NCI-H128 (cell line): Measurements from ENCODE around the gene PRC1.
A peak's percentile ranks its signal among the peaks of the same experiment; 100 is the strongest.

ENCODE experiments used
- DNase-seq: peaks from one replicate; lab custom pipeline; 2025; ENCODE audit not compliant: unreplicated experiment; lab: John Stamatoyannopoulos, UW

Gene PRC1

DNA sequence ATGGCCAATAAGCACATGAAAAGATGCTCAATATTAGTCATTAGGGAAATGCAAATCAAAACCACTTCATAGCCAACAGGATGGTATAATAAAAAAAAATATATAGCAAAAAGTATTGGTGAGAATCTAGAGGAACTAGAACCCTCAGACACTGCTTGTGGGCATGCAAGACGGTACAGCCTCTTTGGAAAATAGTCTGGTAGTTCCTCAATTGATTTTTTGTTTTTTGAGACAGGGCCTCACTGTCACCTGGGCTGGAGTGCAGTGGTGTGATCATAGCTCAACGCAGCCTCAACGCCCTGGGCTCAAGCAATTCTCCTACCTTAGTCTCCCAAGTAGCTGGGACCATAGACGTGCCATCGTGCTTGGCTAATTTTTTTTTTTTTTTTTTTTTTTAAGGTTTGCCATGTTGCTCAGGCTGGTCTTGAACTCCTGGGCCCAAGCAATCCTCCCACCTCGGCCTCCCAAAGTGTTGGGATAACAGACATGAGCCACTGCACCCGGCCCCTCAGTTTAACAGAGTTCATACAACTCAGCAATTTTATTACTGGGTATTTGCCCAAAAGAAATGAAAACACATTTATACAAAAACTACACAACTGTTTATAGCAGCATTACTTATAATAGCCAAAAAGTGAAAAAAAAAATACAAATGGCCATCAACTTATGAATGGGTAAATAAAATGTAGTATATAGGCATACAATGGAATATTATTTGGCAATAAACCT is 5.1 kb downstream of the PRC1 start:
- DNase-seq, result no peak

DNA sequence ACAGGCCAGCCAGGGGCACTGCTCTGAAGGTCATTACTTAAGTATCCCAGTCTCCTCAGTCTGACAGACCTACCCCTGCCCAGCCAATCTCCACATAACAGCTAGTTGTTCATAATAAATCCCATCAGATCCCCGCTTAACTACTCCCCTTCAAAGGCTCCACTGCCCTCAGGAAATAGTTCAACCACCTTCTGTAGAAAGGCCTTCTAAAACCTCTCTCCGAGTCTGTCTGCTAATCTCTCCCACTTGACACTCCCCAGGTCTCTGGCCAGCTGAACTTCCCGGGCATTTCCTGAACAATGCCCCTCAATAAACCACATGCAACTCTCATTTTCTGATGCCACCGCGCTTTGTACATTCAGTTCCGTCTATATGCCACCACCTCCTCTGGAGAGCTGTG is 6.0 kb downstream of the PRC1 start:
- no peak for DNase-seq

DNA sequence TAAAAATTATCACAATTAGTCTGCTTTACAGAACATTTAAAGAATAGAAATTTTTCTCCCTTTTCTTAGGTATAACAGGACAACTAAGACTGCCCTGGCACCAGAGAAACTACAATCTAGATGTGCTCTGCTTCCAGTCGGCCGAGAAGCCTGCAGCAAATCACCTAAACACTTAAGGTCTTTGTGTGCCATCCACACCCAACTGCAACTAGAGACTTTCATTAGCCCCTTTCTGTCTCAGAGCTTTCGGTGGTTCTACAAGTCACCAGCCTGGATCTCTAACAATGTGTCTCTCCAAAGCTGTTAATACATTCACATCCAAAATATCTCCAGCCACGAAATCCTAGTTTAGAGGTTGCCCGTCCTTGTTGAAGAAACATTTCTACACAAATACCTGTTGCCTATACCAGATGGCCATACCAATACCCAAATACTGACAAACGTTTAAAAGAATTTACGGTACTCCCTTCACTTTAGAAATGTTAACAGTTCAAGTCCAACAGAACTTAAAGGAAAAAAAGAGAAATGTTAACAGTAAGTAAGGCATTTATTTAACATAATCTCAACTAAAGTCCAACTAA is 6.7 kb downstream of the PRC1 start:
- DNase-seq, result no peak

DNA sequence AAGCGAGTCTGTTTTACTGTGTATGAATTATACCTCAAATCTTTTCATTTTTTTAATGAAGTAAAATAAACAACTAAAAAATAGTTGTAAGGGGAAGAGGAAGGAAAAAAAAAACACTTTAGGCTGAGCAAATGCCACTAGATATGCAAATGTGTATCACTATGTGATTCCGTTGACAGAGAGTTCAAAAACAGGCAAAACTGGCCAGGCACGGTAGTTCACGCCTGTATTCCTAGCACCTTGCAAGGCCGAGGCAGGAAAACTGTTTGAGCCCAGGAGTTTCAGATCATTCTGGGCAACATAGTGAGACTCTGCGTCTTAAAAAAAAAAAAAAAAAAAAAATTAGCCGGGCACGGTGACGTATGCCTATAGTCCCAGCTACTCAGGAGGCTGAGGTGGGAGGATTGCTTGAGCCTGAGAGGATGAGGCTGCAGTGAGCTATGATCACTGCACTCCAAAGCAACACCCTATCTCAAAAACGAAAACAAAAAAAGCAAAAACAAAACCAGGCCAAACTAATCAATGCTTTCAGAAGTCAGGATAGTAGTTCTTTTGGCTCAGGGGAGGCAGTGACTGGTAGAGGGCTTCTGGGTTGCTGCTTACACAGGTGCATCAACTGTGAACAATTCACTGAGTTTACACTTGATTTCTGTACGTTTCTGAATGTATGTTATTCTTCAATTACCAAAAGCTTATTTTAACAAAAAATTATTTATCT is 7.4 kb downstream of the PRC1 start:
- no peak for DNase-seq

DNA sequence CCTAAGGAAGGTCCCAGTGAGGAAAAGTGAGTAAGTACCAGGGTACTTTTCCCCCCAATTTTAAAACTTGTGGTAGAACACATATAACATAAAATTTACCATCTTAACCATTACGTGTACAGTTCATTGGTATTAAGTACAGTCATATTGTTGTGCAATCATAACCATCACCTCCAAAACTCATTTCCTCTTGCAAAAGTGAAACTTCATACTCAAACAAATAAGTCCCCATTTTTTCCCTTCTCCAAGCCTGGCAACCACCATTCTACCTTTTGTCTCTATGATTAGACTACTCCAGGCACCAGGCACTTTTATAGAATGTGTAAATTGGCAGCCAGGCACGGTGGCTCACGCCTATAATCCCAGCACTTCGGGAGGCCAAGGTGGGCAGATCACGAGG is 12.2 kb downstream of the PRC1 start:
- DNase-seq, result no peak

DNA sequence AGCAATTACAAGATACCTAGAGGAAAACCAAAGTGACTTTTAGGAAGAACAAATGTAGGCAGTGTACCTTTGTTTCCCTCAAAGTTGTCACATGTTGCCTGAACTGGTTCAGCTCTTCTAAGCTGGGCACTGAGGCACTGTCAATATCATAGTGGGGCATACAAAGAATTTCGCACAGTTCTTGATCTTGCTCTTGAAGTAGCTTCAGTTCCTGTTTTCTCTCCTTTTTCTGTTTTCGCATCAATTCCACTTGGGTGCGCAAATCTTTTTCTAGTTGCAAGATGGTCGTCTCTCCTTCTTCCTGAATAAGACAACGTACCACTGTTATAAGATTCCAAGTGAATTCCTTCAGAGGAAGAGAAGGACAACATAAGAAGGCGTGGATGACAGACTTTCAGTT is 12.7 kb downstream of the PRC1 start:
- no peak for DNase-seq

DNA sequence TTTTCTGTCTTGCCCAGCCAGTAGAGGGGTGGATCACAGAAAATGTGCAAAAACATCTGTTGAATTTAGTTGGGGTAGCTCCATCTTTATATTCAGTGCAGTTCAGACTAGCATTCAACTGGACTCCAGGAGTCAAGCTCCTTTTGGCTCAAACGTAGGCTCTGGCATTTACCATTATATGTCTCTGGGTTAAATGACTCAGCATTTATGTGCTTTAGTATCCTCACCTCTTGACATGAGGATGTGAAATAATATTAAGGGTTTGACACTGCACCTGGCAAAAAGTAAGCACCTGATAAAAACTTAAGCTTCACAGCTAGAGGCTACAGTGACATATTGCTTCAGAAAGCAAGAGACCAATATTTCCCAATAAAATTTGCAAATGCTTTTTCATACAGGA is 14.8 kb downstream of the PRC1 start:
- no peak for DNase-seq

DNA sequence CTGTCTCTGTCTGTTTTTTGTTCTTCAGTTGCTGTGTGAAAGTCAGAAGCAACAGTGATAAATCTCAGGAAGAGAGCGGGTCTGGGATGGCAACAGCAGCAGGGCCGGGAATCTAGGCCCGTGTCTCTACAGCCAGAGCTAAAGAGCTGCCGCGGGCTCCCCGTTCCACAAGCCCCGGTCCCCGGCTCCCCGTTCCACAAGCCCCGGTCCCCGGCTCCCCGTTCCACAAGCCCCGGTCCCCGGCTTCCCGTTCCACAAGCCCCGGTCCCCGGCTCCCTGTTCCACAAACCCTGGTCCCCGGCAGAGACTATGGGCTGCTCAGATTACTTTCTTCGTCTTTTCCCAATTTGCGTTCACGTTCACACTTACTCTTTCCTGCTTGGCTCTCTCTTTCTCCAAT is 20.1 kb downstream of the PRC1 start:
- no peak for DNase-seq

DNA sequence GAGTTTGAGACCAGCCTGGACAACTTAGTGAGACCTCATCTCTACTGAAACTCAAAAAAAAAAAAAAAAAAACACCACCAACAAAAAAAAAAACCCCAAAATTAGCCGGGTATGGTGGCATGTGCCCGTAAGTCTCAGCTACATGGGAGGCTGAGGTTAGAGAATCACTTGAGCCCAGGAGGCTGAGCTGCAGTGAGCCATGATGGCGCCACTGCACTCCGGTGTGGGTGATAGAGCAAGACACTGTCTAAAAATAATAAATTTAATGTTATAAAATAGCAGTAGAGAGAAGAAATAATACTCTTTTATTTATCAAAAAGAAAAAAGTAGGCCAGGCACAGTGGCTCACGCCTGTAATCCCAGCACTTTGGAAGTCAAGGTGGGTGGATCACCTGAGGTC is 22.2 kb downstream of the PRC1 start:
- DNase-seq, result no peak

DNA sequence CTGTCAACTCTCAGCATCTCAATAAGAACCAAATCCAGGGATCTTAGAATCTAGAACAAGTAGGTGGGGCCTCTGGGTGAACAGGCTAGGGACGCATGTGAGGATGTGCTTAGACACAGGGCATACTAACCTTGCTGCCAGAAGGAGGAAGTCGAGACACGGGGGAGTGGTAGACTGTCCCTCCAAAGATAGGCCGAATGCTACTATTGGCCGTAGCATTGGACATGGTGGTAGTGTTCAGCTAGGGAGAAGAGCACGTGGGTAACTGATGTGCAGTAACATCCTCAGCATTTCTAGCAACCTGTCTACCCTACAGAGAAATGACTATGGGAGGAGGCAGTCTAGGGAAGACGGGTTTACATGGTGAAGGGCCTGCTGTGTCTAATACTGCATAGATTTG is 24.1 kb downstream of the PRC1 start:
- no peak for DNase-seq

DNA sequence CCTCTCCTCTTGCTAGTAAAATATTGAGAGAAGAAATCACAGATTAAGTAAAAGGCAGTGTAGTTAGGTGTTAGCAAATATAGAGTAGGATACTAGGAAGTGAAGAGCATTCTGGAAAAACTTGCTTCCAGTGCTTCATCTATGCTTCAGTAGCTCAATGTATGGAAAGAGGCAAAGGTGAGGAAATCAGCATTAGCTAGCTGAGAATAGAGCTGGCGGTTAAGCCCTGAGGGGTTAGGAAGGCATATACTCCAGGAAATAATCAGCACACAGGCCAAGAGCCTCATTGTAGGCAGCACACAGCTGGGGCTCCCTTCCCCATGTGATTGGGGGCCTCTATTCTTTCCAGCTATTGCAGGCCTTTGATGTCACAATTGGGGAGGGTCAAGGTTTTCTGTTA is 25.9 kb downstream of the PRC1 start:
- no peak for DNase-seq

DNA sequence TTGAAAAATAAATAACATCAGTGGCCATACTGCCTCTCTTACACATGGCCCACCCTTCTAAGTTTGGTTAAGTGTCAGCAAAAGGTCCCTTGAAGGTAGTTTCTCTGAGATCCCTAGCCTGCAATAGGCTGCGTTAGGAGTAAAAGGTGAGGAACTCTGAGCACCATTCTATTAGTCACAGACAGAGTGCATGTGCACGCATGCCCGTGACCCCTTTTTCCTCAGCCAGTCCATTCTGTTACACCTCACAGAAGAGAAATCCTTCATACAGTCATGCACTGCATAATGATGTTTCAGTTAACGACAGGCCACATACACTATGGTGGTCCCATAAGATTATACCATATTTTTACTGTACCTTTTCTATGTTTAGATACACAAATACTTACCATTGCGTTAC is 27.1 kb downstream of the PRC1 start:
- DNase-seq, result no peak

DNA sequence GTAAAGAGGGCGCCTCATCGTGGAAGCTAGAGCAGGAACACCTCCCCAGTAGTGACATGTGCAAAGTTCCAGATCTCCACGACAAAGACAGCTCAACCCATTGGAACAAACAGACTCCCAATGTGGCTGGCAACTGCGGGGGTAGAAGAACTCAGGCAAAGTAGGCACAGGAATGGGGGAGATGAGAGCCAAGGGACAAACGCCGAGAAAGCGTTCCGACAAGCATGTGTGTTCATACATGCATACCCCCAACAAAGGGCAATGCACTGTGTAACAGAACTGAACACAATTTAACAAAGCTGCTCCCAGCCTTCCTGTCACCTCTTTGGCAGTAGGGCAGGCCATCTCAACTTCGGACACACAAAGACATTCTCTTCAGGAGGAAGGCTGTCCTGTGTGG is 28.1 kb downstream of the PRC1 start:
- no peak for DNase-seq

DNA sequence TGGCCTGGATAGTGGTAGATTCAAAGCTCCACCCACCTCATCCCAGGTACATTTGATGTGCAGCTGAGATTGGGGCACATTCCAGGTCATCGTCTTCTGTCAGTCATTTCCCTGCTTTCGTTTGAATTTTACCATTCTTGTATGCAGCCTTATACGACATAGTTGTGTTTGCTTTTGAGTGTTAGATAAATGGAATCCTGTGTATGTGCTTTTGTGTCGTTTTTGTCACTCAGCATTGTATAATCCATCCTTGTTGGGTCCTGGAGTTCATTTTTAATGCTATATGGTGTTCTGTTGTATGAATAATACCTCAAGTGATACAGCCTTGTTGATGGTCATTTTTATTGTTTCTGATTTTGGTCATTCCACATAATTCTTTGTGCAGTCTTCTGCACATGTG is 32.3 kb downstream of the PRC1 start:
- no peak for DNase-seq

DNA sequence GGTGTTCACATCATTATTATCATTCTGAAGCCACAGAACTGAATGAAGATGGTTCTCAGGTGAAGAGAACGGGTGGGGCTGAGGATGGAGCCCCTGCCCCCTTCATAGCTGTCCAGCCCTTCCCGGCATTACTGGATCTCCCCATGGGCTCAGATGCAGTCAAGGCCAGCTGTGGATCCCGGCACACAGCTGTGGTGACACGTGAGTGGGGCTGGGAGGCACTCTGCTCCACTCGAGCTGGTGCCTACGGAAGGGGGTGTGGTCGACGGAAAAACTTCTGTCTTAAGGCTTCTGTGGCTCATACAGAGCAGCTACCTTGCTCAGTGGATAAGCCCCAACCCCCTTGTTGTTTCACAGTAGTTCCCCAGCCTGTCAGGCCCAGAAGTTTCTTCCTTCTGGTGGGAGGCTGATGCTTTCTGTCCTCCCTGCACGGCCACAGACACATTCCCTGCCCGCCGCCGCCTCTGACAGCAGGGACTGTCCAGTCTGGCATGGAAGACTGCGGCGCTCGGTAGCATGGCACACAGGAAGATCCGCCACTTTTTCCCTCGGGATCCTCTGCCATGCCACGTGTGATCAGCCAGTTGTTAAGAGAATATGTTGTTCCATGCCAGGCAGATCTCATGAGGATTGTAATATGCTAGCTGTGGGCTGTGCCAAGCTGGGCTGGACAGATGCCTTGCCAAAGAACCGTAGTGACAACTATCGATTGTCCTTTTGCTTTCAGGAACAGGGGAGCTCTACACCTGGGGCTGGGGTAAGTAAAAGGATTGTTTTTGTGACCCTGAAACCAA is 33.8 kb downstream of the PRC1 start:
- no peak for DNase-seq

DNA sequence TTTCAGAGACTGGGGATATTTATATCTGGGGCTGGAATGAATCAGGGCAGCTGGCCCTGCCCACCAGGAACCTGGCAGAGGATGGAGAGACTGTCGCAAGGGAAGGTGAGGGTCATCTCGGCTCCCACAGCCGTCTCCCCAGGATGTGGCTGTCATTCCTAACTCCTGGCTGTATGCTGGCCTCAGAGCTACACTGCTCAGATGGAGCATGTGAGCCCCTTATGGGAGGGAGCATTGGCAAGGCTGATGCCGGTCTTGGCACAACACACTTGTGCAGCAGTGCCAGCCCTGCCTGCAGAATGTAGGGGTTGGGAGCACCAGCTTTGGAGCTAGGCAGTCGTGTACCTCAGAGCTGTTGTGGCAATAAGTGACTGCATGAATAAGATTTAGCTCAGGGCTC is 34.4 kb downstream of the PRC1 start:
- no peak for DNase-seq

DNA sequence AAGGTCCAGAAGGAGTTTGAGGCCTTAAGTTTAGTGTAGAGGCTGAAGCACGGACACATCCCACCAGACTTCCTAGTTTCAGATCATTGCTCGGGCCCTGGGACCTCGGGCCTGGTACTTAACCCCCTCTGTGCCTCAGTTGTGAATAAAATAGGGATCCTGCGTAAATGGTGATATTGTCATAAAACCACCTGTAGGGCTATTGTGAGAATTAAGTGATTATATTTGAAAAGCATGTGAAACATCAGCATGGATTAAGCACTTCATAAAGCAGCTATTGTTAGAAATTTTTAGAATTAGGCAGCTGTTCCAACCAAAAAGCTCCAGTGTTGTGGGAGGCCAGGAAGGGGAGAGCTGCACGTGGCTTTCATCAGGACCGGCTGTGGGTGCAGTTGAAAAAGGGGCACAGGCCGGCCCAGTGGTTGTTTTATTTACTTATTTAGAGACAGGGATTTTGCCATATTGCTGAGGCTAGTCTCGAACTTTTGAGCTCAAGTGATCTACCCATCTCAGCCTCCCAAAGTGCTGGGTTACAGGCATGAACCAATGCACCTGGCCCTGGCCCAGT is 35.2 kb downstream of the PRC1 start:
- DNase-seq, result no peak

DNA sequence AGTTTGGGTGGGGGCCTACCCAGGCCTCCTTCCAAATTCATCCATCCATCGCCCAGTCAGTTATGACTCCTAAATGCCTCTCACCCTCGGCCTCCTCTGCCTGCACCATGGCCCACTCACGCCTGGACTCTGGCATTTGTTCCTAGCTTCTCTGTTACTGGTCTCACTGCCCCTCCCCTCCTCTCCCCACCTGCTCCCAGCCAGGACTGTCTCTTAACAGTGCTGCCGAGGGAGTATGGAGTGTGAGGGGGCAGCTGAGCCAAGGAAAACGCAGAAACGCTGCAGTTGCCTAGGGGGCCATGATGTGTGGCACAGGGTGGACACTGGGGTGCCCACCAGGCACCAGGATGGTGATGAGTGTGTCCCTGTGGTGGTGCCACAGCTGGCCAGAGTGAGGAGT is 36.5 kb downstream of the PRC1 start:
- DNase-seq, result no peak

DNA sequence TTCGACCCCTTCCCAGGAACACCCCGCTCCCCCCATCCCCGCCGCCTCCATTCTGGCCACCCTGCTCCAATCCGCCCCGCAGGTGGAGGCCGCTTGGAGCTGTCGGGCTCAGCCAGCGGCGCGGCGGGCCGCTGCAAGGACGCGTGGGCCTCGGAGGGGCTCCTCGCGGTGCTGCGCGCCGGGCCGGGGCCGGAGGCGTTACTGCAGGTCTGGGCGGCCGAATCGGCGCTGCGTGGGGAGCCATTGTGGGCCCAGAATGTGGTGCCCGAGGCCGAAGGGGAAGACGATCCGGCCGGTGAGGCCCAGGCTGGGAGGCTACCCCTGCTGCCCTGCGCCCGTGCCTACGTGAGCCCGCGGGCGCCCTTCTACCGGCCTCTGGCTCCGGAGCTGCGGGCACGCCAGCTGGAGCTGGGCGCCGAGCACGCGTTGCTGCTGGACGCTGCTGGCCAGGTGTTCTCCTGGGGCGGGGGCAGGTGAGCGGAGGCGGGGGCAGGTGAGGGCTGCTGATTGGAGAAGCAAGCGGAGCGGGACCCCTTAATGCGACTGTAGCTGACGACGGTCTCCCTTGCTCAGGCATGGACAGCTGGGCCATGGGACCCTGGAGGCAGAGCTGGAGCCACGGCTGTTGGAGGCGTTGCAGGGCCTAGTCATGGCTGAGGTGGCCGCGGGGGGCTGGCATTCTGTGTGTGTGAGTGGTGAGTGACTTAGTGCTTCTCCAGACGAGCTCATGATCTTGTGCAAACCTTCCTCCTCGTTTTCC is 37.1 kb downstream of the PRC1 start:
- DNase-seq, result no peak

DNA sequence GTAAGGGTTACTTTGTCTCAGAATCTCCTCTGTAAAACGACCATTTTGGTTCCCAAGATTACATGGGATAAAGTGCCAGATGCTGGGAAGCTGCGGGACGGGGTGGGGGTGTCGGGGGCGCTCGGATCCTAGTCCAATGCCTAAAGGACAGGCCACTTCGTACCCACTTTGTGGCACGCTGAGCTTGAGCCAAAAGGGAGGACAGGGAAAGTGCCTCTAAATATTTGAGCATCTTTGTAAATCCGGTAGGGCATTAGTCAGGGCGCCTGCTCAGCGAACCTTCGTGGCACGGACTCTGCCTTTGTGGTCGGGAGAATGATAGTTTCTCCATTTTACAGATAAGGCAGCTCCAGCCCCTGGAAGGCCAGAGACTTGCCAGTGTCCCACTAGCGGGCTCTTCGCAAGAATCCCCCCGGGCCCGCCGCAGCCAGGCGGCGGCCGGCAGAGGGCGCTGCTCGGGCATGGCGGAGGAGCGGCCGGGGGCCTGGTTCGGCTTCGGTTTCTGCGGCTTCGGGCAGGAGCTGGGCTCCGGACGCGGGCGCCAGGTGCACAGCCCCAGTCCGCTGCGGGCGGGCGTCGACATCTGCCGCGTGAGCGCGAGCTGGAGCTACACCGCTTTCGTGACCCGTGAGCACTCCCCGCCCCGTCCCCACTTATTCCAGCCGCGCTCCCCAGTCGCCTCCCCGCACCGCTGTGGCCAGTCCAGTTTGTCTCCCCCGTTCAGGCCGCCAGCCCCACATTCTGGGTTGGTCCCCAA is 37.9 kb downstream of the PRC1 start:
- peak; percentile 66 for DNase-seq
